ENCODE measurements around the gene SLC51B.
"Not testable (repeated sequence)": the region's sequence is repeated elsewhere in the genome, so short reads cannot be mapped to it uniquely, and the experiment has no call there.

SLC51B gene

DNA sequence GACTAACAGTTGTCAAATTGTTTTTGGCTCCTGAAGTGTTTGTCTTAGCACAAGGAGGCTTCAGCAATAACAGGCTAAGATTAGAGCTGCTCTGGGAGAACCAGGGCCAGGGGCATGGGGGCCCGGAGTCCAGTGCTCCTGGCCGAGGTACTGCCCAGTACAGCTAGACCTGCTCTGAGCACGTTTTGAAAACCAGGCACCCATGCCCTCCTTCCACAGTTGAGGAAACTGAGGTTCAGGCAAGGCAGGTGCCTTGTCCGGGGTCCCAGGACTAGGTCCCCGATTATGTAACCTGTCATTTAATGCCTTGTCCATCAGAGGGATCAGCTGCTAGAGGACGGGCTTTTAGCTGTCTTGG, 50.5 kb downstream of the SLC51B start:
- FAIRE-seq (no peak), DNase-seq (ENCODE audit: insufficient read length, low spot score) (no peak)
- TF ChIP-seq POLR2AphosphoS5 (IDR thresholded peaks at IDR 0.05; ENCODE audit: low read depth, low read length) (no peak), POU2F2 (IDR thresholded peaks at IDR 0.05; ENCODE audit: low read depth, low read length) (no peak), SPI1 (IDR thresholded peaks at IDR 0.05; ENCODE audit: low read depth, low read length) (no peak), PAX5 (IDR thresholded peaks at IDR 0.05; ENCODE audit: insufficient read depth, low read length, severe bottlenecking) (no peak), POLR2A (IDR thresholded peaks at IDR 0.05; ENCODE audit: low read depth, low read length) (no peak), TAF1 (IDR thresholded peaks at IDR 0.05; ENCODE audit: low read depth, low read length) (no peak)

GRCh38 chr15:65096481-65097385, 51.5 kb downstream of the SLC51B start:
- TF ChIP-seq TAF1 (IDR thresholded peaks at IDR 0.05; ENCODE audit: low read depth, low read length): no peak
- TF ChIP-seq POLR2AphosphoS5 (IDR thresholded peaks at IDR 0.05; ENCODE audit: low read depth, low read length): no peak
- TF ChIP-seq PAX5 (IDR thresholded peaks at IDR 0.05; ENCODE audit: insufficient read depth, low read length, severe bottlenecking): no peak
- TF ChIP-seq POU2F2 (IDR thresholded peaks at IDR 0.05; ENCODE audit: low read depth, low read length): no peak
- TF ChIP-seq SPI1 (IDR thresholded peaks at IDR 0.05; ENCODE audit: low read depth, low read length): no peak
- no peak for TF ChIP-seq POLR2A (IDR thresholded peaks at IDR 0.05; ENCODE audit: low read depth, low read length)
- no peak for FAIRE-seq

GRCh38 chr15:65097651-65098263, 52.6 kb downstream of the SLC51B start:
- FAIRE-seq (no peak), DNase-seq (ENCODE audit: insufficient read length, low spot score) (no peak)
- TF ChIP-seq POLR2AphosphoS5 (IDR thresholded peaks at IDR 0.05; ENCODE audit: low read depth, low read length) (no peak), TAF1 (IDR thresholded peaks at IDR 0.05; ENCODE audit: low read depth, low read length) (no peak), POU2F2 (IDR thresholded peaks at IDR 0.05; ENCODE audit: low read depth, low read length) (no peak)

More at GRCh38 chr15:65096481-65097385, 51.5 kb downstream of the SLC51B start:
- no peak for DNase-seq (ENCODE audit: insufficient read length, low spot score)

DNA sequence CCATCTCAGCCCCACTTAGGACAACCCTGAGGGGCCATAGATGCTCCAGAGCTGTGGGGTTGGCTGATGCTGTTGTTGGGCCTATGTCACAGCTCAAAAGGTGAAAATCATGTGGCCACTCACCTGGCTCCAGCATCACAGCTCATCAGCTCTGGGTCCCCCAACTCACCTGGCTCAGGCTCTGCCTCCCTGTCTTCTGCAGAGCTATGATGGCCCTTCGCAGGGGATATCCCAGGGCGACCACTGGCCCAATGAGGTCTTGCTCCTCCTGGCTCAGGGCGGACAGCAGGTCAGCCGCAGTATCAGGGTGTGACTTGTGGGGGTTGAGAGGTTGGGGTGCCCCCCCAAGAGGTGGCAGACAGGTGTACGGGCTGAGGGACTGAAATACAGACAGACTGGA, 54.1 kb downstream of the SLC51B start:
- FAIRE-seq (no peak), DNase-seq (ENCODE audit: insufficient read length, low spot score) (no peak)
- TF ChIP-seq POLR2AphosphoS5 (IDR thresholded peaks at IDR 0.05; ENCODE audit: low read depth, low read length) (no peak), POLR2A (IDR thresholded peaks at IDR 0.05; ENCODE audit: low read depth, low read length) (no peak), PAX5 (IDR thresholded peaks at IDR 0.05; ENCODE audit: insufficient read depth, low read length, severe bottlenecking) (no peak), POU2F2 (IDR thresholded peaks at IDR 0.05; ENCODE audit: low read depth, low read length) (no peak), TAF1 (IDR thresholded peaks at IDR 0.05; ENCODE audit: low read depth, low read length) (no peak), SPI1 (IDR thresholded peaks at IDR 0.05; ENCODE audit: low read depth, low read length) (no peak)

- FAIRE-seq; DNase-seq (ENCODE audit: insufficient read length, low spot score): not testable (repeated sequence)
Observed at GRCh38 chr15:65099801-65100200, 54.6 kb downstream of the SLC51B start.

DNA sequence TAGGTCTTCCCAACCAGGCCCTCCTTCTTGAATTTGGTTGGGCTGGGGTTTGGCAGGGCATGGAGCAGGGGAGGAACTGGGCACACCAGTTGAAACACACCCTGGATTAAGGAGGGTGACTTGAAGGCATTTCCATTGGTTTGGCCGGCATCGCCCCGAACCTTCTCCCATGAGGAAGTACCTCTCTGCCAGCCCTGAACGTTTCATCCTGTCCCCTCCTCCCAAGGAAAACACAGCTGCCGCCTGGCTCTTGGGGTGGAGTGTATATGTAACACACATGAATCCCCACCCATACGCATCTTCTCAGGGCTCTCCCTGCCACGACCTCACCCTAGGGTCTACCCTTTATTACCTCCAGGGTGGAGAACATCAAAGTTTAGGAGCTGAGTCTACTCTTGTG, 55.3 kb downstream of the SLC51B start:
- no peak for FAIRE-seq
- TF ChIP-seq SPI1 (IDR thresholded peaks at IDR 0.05; ENCODE audit: low read depth, low read length) (no peak), PAX5 (IDR thresholded peaks at IDR 0.05; ENCODE audit: insufficient read depth, low read length, severe bottlenecking) (no peak), POU2F2 (IDR thresholded peaks at IDR 0.05; ENCODE audit: low read depth, low read length) (no peak), POLR2AphosphoS5 (IDR thresholded peaks at IDR 0.05; ENCODE audit: low read depth, low read length) (no peak), TAF1 (IDR thresholded peaks at IDR 0.05; ENCODE audit: low read depth, low read length) (no peak), POLR2A (IDR thresholded peaks at IDR 0.05; ENCODE audit: low read depth, low read length) (no peak)
- DNase-seq (ENCODE audit: insufficient read length, low spot score): no peak

DNA sequence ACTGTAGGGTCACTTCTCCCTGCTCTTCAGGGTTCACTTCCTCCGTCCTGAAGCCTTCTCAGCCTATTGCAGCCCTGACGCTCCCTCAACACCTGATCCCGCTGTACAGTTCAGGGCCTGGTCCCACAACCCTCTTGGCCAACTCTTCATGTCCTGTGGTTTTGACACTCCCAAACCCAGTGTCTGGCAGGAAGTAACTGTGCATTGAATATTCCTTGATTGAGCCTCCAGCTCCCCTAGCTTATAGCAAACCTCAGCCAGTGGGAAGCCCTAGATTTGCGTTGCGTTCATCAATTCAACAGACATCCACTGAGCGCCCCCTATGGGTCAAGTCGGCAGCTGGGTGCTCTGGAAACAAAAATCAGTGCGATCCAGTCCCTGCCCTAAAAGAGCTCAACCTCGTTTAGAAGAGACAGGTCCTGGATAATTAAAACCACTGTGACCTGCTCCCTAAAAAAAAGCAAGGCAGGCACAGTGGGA, 56.3 kb downstream of the SLC51B start:
- DNase-seq (ENCODE audit: insufficient read length, low spot score) (peak; percentile 63), FAIRE-seq (peak; percentile 72)
- TF ChIP-seq POLR2AphosphoS5 (IDR thresholded peaks at IDR 0.05; ENCODE audit: low read depth, low read length): no peak
- no peak for TF ChIP-seq SPI1 (IDR thresholded peaks at IDR 0.05; ENCODE audit: low read depth, low read length)
- TF ChIP-seq PAX5 (IDR thresholded peaks at IDR 0.05; ENCODE audit: insufficient read depth, low read length, severe bottlenecking): no peak
- no peak for TF ChIP-seq TAF1 (IDR thresholded peaks at IDR 0.05; ENCODE audit: low read depth, low read length)
- no peak for TF ChIP-seq POLR2A (IDR thresholded peaks at IDR 0.05; ENCODE audit: low read depth, low read length)
- TF ChIP-seq POU2F2 (IDR thresholded peaks at IDR 0.05; ENCODE audit: low read depth, low read length): no peak

- TF ChIP-seq TAF1 (IDR thresholded peaks at IDR 0.05; ENCODE audit: low read depth, low read length): no peak
- no peak for TF ChIP-seq POLR2A (IDR thresholded peaks at IDR 0.05; ENCODE audit: low read depth, low read length)
- no peak for TF ChIP-seq PAX5 (IDR thresholded peaks at IDR 0.05; ENCODE audit: insufficient read depth, low read length, severe bottlenecking)
- no peak for TF ChIP-seq POU2F2 (IDR thresholded peaks at IDR 0.05; ENCODE audit: low read depth, low read length)
- no peak for DNase-seq (ENCODE audit: insufficient read length, low spot score)
- no peak for FAIRE-seq
Observed at GRCh38 chr15:65101891-65102708, 56.9 kb downstream of the SLC51B start.

GRCh38 chr15:65102912-65103311, 57.7 kb downstream of the SLC51B start:
- no peak for TF ChIP-seq POLR2AphosphoS5 (IDR thresholded peaks at IDR 0.05; ENCODE audit: low read depth, low read length)
- no peak for TF ChIP-seq TAF1 (IDR thresholded peaks at IDR 0.05; ENCODE audit: low read depth, low read length)
- TF ChIP-seq POLR2A (IDR thresholded peaks at IDR 0.05; ENCODE audit: low read depth, low read length): no peak
- FAIRE-seq (no peak), DNase-seq (ENCODE audit: insufficient read length, low spot score) (no peak)

All from GM12891 (cell line).